HG03469 (cell line): ENCODE results near the gene AP2B1.

Source experiments
- ATAC-seq: cut with Tn5 transposase; IDR thresholded peaks from one replicate; pipeline ENCODE4 v1.9.1; 2021; ENCODE audit warnings: mild to moderate bottlenecking, moderate library complexity, moderate number of reproducible peaks; ENCODE audit not compliant: unreplicated experiment

Gene AP2B1

DNA sequence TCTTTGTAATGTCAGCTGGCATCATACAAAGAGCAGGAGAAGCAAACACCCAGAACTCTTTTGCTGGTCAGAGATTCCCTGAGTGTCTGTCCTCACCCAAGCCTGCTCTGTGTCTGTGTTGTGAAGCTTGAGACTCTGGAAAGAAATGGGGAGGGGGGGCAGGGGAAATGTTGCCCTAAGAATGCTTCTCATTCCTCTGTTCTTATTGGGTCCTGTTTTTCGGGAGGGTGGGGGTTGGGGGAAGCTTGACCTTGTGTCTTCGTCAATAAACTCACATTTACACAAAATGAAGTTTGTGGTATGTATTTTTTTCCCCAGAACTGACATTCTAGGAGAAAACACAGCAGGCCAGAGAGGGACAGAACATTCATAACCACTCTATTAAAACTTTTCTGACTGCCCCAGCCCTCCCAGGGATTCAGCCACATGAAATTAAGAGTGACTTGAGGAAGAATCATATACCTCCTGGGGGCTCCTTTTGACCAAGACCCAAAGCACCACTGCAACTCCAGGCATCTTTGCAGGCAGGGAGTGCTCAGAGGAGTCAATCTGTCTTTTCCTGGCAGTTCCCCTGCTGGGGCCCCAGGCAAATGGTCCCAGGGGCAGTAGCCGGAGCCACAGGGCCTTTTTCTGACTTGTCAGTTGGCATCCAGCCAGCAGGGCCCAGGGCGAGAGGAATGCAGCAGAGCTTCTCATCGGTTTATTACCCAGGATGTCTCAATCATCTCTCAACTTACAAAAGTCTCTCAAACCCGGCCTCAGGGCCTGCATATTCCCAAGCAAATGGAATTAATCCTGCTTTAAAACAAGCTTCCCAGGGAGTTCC, 139.2 kb downstream of the AP2B1 start:
- ATAC-seq = no peak

DNA sequence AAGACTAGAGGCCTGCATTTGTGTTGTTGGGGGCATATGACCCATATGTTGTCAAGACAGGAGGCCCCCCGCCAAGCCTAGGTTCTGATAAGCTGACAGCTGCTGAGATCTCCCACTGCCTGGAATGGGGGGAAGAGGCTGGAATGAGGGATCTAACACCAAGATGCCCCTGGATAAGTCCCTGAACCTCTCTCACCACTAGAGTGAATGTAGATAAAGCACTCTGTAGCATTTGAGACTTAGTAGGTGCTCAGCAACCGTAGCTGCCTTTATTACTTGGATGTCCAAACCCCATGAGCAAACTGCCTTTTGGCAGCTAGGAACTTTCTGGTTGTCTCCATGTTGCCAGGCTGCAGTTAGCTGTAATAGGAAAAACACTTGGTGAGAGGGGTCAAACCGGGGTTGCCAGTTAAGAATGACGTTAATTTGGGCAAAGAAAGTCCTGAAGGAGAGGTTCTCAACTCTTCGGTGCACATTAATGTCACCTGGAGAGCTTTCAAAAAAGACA, 139.9 kb downstream of the AP2B1 start:
- ATAC-seq = no peak

DNA sequence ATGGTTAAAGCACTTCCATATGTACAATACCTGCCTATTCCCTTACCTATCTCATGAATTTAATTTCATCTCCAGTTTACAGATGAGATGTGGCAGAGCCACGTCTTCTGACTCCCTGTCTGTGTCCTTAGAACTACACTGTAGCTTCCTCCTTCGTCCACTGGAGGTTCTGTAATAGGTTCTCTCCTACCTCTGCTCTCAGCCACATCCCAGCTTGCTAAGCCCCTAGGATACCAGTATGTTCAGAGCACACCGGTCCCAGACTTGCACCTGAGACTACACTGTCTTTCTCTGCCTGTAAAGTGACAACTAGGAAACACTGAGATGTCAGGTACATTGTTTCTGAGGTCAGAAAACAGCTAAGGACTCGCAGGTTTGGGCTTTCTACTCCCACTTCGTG, 140.5 kb downstream of the AP2B1 start:
- no peak for ATAC-seq

- no peak for ATAC-seq
These were observed 141.4 kb downstream of the AP2B1 start for GRCh38 chr17:35728551-35728950.

DNA sequence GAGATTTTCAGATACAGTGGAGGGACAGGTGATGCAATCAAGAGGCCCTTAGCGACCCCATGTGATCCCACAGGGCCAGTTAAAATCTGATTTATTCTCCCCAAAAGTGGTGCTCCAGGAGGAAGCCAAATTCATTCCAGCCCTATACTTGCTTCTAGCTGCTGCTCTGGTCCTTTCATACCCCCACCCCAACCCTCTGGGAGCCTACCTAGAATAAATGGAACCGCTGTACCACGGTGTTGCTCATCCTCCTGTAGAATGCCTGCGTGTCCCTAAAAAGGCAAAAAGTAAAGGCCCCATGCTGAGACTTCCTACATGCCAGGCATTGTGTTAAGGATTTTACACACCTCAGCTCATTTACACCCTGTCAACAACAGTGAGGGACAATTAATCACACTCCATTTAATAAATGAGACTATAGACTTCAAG, 142.3 kb downstream of the AP2B1 start:
- ATAC-seq = no peak

DNA sequence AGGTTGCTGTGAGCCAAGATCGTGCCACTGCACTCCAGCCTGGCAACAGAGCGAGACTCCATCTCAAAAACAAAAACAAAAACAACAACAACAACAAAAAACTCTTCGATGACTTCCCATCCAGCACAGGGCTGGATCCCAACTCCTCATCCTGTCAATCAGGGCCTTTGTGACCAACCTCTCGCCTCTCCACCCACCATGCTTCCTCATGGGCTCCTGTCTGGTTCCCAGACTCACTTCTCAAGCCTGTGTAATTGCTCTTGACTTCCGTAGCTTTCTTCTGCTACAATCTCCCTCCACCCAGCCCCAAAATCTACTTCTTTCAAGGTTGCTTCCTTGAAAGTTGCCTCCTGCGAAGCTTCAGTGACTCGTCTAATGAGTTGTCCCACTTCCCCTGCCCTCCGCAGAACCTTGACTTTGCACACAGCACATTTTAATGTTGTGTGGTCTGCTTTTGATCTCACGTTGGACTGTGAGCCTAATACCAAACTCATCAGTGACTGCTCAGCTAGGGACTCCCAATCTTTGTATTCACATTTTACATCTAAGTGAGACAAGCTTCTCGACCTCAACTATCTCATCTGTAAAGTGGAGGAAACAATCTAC, 143.4 kb downstream of the AP2B1 start:
- no peak for ATAC-seq

GRCh38 chr17:35731239-35731916, 144.3 kb downstream of the AP2B1 start, which contains the start of gene RASL10B:
RASL10B (plus strand) TSS chr17:35731639; CDS start chr17:35735185, 3,546 bp downstream.
- no peak for ATAC-seq

GRCh38 chr17:35731917-35732805, 145.0 kb downstream of the AP2B1 start:
- ATAC-seq = no peak

DNA sequence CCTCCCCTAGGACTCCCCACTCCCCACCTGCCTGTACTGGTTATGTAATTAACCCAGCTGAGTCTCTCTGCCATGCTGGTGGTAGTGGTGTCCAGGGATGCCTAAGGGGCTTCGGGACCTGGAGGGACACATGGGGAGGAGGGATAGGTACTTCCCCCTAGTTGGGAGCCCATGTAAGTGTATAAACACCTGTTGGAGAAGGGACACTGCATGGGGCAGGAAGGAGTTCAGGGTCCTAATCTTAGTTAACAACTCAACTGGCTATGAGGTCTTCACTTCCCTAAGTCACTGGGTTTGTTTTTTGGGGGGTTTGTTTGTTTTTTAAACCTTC, 145.6 kb downstream of the AP2B1 start:
- ATAC-seq = no peak

GRCh38 chr17:35733366-35733765, 146.2 kb downstream of the AP2B1 start:
- no peak for ATAC-seq

GRCh38 chr17:35734396-35734795, 147.3 kb downstream of the AP2B1 start:
- ATAC-seq = no peak

DNA sequence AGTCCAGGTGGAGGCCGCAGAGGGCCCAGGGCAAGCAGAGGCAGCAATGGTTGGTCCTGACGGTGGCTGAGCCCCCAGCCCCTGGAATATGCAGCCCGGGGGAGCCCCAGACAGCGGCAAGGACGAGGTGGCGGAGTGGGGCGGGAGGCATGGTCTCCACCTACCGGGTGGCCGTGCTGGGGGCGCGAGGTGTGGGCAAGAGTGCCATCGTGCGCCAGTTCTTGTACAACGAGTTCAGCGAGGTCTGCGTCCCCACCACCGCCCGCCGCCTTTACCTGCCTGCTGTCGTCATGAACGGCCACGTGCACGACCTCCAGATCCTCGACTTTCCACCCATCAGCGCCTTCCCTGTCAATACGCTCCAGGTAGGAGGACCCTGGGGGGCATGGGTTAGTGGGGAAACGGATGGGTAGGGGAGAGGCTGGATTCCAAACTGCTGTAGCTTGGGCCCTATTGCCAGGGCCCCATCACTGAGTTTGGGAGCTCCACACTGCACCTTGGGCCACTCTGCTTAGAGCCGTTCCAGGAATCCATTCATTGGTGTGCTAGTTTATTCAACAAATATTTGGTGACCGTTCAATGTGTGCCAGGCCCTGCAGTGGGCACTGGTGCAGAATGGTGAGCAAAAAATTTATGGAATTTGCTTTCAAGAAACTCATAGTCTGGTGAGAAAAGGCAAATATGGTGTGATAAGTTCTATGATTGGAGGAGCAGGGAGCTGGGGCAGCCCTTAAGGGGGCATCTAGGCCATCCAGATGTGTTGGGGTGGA, 148.1 kb downstream of the AP2B1 start:
- ATAC-seq = no peak

DNA sequence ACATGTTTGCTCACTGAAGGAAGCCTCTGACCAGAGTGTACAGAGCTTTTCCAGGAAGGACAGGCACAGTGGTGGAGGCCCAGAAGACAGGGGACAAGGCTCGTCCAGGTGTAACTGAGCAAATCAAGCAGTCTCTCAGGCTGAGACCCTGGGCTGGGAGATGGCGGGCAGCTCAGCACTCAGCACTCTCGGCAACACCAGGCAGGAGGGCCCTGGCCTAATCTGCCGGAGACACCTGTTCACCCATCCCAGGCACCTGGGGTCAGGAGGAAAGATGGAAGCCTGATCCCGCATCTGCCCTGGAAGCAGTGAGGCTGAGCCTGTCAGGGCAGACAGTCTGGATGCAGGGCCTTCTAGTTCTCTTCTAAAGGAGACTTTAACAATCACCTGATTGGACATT, 149.1 kb downstream of the AP2B1 start:
- ATAC-seq = no peak

- ATAC-seq = no peak
These were observed 151.5 kb downstream of the AP2B1 start for GRCh38 chr17:35738519-35739133.

DNA sequence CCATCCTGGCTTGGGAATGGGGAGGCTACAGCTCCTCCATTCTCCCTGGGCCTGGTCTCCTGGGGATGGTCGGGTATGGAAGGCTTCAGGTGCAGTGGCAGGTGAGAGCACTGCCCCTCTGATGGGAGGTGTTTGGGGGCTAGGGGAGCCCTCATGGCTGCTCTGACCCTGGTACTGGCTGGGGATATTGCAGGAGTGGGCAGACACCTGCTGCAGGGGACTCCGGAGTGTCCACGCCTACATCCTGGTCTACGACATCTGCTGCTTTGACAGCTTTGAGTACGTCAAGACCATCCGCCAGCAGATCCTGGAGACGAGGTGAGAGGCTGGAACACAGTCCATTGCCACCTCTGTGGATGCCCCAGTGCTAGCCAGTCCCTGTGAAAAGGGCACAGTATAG, 153.1 kb downstream of the AP2B1 start:
- ATAC-seq = no peak

- ATAC-seq = no peak
These were observed 154.1 kb downstream of the AP2B1 start for GRCh38 chr17:35740997-35741931.

DNA sequence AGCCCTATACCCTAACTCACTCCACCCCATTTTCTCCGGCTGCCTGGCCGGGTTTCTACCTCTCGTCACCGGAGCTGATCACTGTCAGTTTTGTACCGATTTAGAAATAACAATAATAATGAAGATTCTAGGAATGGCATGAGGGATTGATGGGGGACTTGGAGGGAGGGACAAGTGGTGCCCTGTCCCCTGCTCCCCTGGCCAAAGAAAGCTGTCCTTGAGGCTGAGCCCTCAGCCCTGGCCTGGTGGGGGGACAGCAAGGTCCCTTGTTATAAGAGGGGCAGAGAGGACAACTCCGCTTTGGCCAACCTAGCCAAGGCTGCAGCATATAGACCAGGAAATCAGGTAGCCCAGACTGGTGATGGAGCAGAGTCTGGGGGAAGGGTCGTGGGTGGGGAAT, 155.4 kb downstream of the AP2B1 start:
- ATAC-seq = no peak

DNA sequence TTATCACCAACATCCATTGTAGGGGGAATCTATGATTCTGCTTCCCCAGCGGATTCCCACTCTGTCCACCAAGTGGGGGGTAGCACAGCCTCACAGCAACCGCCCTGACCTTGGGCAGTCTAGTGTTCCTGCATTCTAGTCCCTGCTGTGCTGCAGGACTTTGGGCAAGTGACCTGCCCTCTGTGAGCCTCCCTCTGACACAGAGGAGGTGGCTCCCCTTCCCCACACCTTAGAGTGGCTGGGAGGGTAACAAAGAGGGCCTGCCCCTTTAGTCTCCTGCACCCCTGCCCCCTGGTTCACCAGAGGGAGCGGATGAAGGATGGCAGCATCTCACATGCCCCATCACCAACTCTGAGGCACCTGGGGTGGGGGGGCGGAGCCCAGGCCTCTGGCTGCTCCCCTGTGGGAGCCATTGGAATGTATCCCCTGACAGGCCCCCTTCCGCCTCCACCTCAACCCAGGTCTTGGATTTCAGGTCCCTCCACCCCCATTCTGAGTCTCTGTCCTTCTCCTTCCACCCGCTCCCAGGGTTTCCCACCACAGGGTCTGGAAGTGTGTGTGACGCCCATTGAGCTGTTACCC, 155.9 kb downstream of the AP2B1 start:
- no peak for ATAC-seq
